Panc1 (cell line): ENCODE data around the gene APCDD1L. TPM values are rescaled to one million over a fixed set of nuclear protein-coding genes. Genes with fewer than 3 reads are reported as not detected.

Source experiments
- ATAC-seq: fragments of 200-7000 bp; cut with Tn5 transposase; 2 replicates; pipeline ENCODE4 v1.9.1; 2020; ENCODE audit warnings: mild to moderate bottlenecking, moderate library complexity
- BruUV-seq: library from RNA; stranded (reverse); fragments of 400-500 nt; replicated peaks from 2 replicates; lab custom pipeline; 2021; lab: Mats Ljungman, UMichigan
- CTCF ChIA-PET: fragments of 300-600 bp; sonication (Branson Sonifier 250); formaldehyde crosslinking; loops from one replicate; lab custom pipeline; 2022; ENCODE audit warnings: antibody characterized with exemption; lab: Charles Lee
- POLR2A ChIA-PET: fragments of 300-600 bp; sonication (Branson Sonifier 250); formaldehyde crosslinking; loops from one replicate; lab custom pipeline; 2022; ENCODE audit warnings: antibody characterized with exemption; lab: Charles Lee
- DNase-seq: peaks from one replicate; pipeline ENCODE4 v3.0.0-alpha.2; 2010; ENCODE audit warnings: low read depth, low spot score
- H3K27ac ChIP-seq: 2 replicates; pipeline ENCODE4 v1.5.1; 2011; ENCODE audit warnings: mild to moderate bottlenecking, low read length, inconsistent platforms
- H3K27me3 ChIP-seq: fragments of 200-500 bp; sonication (Bioruptor generic); 2 replicates; pipeline ENCODE4 v1.6.0; 2014; ENCODE audit warnings: low read length, inconsistent platforms; ENCODE audit not compliant: control insufficient read depth, insufficient read depth
- H3K36me3 ChIP-seq: fragments of 200-500 bp; sonication (Bioruptor generic); 2 replicates; pipeline ENCODE4 v1.5.1; 2014; ENCODE audit warnings: inconsistent platforms, mild to moderate bottlenecking, low read length, moderate library complexity; ENCODE audit not compliant: control insufficient read depth, insufficient read depth
- H3K4me1 ChIP-seq: 2 replicates; pipeline ENCODE4 v1.5.1; 2011; ENCODE audit warnings: inconsistent platforms, mild to moderate bottlenecking, low read length, moderate library complexity; ENCODE audit not compliant: control insufficient read depth, insufficient read depth
- H3K4me3 ChIP-seq, 2 experiments: 2 replicates each; pipeline ENCODE4 v1.5.1; 2011 to 2012; ENCODE audit warnings: low read depth in 2 of 2, low read length in 2 of 2, mild to moderate bottlenecking in 2 of 2, inconsistent platforms in 1 of 2, moderate library complexity in 1 of 2
- H3K9me3 ChIP-seq: fragments of 200-500 bp; sonication (Bioruptor generic); 2 replicates; pipeline ENCODE4 v1.5.1; 2014; ENCODE audit warnings: low read depth, mild to moderate bottlenecking, inconsistent platforms, low read length, moderate library complexity; ENCODE audit not compliant: control insufficient read depth, insufficient read depth
- CTCF ChIP-seq: fragments of 450-650 bp; IDR thresholded peaks from 2 replicates; pipeline ENCODE4 v1.5.1; 2017; ENCODE audit warnings: mild to moderate bottlenecking
- POLR2AphosphoS5 ChIP-seq: IDR thresholded peaks from 2 replicates; pipeline ENCODE4 v1.6.1; 2012; ENCODE audit warnings: mild to moderate bottlenecking, low read depth, low read length, moderate library complexity
- REST ChIP-seq, 2 experiments: IDR thresholded peaks; 2 replicates each; pipeline ENCODE4 v1.6.1; 2011 to 2012; ENCODE audit warnings: low read depth in 2 of 2, control low read depth in 1 of 2, low read length in 1 of 2, mild to moderate bottlenecking in 1 of 2, moderate library complexity in 1 of 2; ENCODE audit not compliant: insufficient read depth in 1 of 2
- SIN3A ChIP-seq: IDR thresholded peaks from 2 replicates; pipeline ENCODE4 v1.6.1; 2012; ENCODE audit warnings: low read depth, mild to moderate bottlenecking, low read length, moderate library complexity, borderline replicate concordance; ENCODE audit not compliant: insufficient read depth
- TCF7L2 ChIP-seq: IDR thresholded peaks from 2 replicates; pipeline ENCODE4 v1.6.1; 2011; ENCODE audit warnings: mild to moderate bottlenecking, low read depth, low read length, inconsistent platforms
- in situ Hi-C: cut with HindIII; loops from 2 replicates; pipeline ENCODE4 v1.10.0; 2016; ENCODE audit warnings: low sequenced_read_pairs, low pct_unique_long_range_greater_than_20kb
- intact Hi-C: fragments of 100-400 bp; cut with micrococcal nuclease; formaldehyde crosslinking; loops from one replicate; pipeline ENCODE4 v1.10.0; 2022; ENCODE audit not compliant: unreplicated experiment
- total RNA-seq: library from RNA; stranded (reverse); gene quantifications from one replicate; pipeline ENCODE4 v1.2.1, GENCODE V29; 2021; ENCODE audit not compliant: unreplicated experiment

The APCDD1L gene
- total RNA-seq, 1 experiment from 2014 or later, result 0.62 TPM

GRCh38 chr20:58500256-58500655 lies 14.9 kb downstream of the APCDD1L start:
- H3K36me3 ChIP-seq, result no peaks in the 10 kb centered on the region
- ATAC-seq (no peak), DNase-seq (no peak)
- intact Hi-C loops, result no loop called here
- ChIA-PET POLR2A (no interaction called here), CTCF (no interaction called here)
- H3K4me3 ChIP-seq, result no peak overlapping the region
- H3K4me1 ChIP-seq, result no peaks in the 10 kb centered on the region
- no peak overlapping the region for H3K27ac ChIP-seq
- in situ Hi-C loops, result no loop called here
- no TSS peak for BruUV-seq
- no peaks in the 10 kb centered on the region for H3K27me3 ChIP-seq
- TF ChIP-seq TCF7L2, result no peak
- no peak for TF ChIP-seq POLR2AphosphoS5
- no peak for TF ChIP-seq SIN3A
- no peak for TF ChIP-seq REST (IDR thresholded peaks at IDR 0.05; ENCODE audit: insufficient read depth in 1 of 2, low read depth in 2 of 2, low read length in 1 of 2)
- TF ChIP-seq CTCF, result no peak
- no peaks in the 10 kb centered on the region for H3K9me3 ChIP-seq

- CTCF ChIA-PET, result no interaction called here
- in situ Hi-C loops, result no loop called here
These were observed 16.6 kb downstream of the APCDD1L start for GRCh38 chr20:58498470-58499068.

More at GRCh38 chr20:58498470-58499068, 16.6 kb downstream of the APCDD1L start:
- Histone ChIP-seq H3K27me3 (no peaks in the 10 kb centered on the region), H3K36me3 (no peaks in the 10 kb centered on the region), H3K4me3 (no peak overlapping the region), H3K9me3 (no peaks in the 10 kb centered on the region), H3K27ac (no peak overlapping the region), H3K4me1 (no peaks in the 10 kb centered on the region)
- DNase-seq, result no peak
- POLR2A ChIA-PET, result interaction anchor here (0.6 kb wide), 1 partner anchor 34 kb away, joined by 4 read pairs; no protein-coding TSS in a partner anchor
- no peak for ATAC-seq
- intact Hi-C loops, result no loop called here
- no peak for TF ChIP-seq CTCF
- BruUV-seq, result no TSS peak
